Stimulated activated CD8-positive, alpha-beta memory T cell treated with anti-CD3 and anti-CD28 coated beads, Interleukin-15, amount 100 ng/mL, for 48 hours (primary cell): Measurements from ENCODE around the gene NTNG2.

ENCODE experiments used
- DNase-seq, 2 donors: peaks; one replicate each; pipeline ENCODE4 v3.0.0-alpha.2; 2020; ENCODE audit warnings: low read depth in 2 of 2

NTNG2 gene

DNA sequence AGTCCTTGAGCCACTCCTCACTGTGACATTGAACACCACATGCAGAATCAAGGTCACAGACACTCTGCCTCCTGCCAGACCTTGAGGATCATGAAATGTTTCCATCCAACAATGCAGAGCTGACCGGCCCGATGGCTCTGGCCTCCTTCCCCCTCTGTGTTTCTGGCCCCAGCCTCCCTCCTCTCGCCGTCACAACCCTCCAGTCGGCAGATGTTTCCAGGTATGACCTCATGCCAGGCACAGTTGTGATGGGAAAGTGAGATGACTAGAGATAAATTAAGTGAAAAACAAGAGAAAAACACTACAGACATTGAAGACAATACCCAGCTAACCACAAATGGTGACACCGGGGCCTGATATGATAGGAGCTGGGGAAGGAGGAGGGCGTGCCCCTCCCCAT is 9.8 kb downstream of the NTNG2 start:
- DNase-seq, result no peak

- no peak for DNase-seq
Measured at GRCh38 chr9:132172185-132172584, 10.3 kb downstream of the NTNG2 start.

- DNase-seq, result no peak
Measured at GRCh38 chr9:132175431-132175830, 13.6 kb downstream of the NTNG2 start.

- no peak for DNase-seq
Measured at GRCh38 chr9:132176338-132176737, 14.5 kb downstream of the NTNG2 start.

DNA sequence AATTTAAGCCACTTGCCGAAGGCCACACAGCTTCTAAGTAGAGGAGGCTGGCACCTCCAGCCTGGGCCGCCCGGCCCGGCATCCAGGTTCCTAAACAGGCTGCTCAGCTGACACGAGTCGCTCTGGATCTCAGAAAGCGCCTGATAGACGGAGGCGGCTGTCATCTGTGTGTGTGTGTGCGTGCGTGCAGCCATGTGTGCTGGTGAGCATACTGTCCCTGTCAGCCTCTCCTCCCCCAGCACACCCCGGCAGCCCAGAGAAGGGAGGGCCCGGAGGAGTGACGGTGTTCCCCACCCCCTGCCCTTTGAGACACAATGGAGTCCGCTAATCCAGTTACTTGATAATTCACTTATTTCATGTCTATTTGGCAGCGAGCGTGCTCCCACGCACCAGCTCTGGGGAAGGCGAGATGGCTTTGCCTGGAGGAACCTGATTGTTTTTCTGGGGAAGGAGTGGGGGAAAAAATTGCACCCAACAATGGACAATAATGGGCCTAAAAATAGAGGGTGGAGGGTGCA is 20.0 kb downstream of the NTNG2 start:
- DNase-seq, result no peak

DNA sequence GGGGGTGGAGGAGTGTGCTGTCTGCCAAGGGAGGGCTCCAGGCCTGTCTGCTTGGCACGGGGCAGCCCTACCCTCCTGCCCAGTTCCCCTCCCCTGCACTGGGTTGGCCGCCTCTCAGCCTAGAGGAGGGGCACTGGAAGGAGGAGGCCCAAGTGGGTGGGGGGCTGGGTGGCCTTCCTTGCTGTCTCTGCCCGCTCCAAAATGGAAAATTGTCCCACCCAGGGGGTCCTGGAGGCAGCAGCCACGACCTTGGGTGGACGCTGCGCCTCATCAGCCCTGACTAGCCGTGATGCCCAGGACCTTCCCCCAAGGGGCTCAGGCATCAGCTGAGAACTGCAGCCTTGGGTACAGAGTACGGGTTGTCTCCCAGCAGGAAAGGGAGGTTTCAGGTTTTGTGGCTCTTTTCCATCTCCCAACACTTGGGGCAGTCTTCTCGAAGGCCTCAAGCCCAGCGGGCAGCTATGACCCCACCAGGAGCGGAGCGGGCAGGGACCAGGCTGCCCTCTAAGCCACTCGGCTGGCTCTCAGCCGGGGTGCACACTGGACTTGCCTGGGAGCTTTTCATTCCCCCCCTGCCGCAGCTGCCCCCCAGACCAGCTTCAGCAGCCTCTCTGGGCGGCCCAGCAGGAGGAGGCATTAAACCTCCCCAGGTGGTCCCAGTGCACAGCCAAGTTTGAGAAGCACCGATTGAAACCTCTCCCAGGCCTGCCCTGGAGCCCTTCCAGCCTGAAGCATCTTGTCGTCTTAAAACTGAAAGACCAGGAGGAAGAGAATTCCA is 20.6 kb downstream of the NTNG2 start:
- DNase-seq, result no peak

DNA sequence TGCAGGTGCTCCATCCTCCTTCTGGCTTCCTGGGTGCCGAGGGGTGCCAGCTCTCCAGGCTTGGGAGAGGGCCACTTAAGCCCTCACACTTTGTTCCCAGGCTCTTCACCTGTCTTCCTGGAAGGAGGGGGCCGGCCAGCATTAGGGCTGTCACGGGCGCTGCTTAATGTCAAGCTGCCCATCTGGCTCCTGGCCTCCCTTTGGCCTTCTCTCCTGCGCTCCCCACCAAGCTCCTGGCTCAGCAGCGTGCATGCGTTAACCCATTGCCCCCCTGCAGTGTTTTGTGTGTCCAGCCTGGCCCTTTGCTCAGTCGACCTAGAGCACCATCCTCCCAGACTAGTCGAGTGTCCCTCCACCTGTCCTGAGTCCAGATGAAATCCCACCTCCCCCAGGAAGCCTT is 21.3 kb downstream of the NTNG2 start:
- no peak for DNase-seq

- no peak for DNase-seq
Measured at GRCh38 chr9:132183715-132184114, 21.9 kb downstream of the NTNG2 start.

DNA sequence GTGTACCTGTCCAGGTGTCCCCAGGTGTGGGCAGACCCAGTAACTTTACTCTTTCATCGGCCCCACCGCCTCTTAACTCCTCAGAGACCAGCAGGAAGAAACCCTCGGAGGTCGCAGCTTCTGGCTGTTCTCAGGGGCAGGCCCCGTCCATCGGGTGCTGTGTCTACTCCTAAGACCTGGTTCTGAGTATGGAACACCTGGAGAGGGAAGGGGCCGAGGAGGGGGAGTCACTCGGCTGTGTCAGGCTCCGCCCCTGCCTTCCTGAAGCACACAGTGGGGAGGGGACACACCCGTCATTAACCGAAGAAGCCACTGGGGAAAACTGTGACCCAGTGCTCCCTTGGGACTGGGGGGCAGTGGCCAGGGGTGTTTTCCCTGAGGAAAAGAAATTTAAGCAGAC is 22.3 kb downstream of the NTNG2 start:
- no peak for DNase-seq

GRCh38 chr9:132185073-132186009 is 23.5 kb downstream of the NTNG2 start:
- no peak for DNase-seq

- no peak for DNase-seq
Measured at GRCh38 chr9:132187121-132187620, 25.3 kb downstream of the NTNG2 start.

- no peak for DNase-seq
Measured at GRCh38 chr9:132190966-132191365, 29.1 kb downstream of the NTNG2 start.

GRCh38 chr9:132192728-132193127 is 30.9 kb downstream of the NTNG2 start:
- DNase-seq, result no peak

- DNase-seq, result no peak
Measured at GRCh38 chr9:132193227-132194124, 31.6 kb downstream of the NTNG2 start.

- DNase-seq, result no peak
Measured at GRCh38 chr9:132194508-132194907, 32.6 kb downstream of the NTNG2 start.

- DNase-seq, result no peak
Measured at GRCh38 chr9:132197315-132197714, 35.5 kb downstream of the NTNG2 start.

DNA sequence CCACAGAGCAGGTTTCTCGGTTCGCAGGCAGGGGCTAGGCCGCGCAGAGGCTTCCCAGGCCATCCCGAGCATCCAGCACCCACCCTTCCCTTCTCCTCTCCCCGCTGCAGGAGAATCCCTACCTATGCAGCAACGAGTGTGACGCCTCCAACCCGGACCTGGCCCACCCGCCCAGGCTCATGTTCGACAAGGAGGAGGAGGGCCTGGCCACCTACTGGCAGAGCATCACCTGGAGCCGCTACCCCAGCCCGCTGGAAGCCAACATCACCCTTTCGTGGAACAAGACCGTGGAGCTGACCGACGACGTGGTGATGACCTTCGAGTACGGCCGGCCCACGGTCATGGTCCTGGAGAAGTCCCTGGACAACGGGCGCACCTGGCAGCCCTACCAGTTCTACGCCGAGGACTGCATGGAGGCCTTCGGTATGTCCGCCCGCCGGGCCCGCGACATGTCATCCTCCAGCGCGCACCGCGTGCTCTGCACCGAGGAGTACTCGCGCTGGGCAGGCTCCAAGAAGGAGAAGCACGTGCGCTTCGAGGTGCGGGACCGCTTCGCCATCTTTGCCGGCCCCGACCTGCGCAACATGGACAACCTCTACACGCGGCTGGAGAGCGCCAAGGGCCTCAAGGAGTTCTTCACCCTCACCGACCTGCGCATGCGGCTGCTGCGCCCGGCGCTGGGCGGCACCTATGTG is 36.1 kb downstream of the NTNG2 start:
- DNase-seq, result no peak

DNA sequence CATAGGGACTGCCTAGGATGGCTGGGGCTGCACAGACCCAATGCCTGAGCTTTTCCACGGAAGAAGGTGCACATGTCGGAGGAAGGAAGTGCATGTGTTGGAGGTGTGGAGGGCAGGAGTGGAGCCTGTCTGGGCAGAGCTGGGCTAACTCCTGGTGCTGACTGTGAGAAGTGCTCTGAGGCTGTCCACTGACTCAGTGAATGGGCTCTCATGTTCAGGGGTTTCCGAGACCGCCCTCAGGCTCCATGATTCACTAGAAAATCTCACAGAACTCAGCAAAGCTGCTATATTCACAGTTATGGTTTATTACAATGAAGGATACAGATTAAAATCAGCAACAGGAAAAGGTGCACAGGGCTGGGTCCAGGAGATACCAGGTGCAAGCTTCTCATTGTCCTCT is 37.2 kb downstream of the NTNG2 start:
- DNase-seq, result no peak

DNA sequence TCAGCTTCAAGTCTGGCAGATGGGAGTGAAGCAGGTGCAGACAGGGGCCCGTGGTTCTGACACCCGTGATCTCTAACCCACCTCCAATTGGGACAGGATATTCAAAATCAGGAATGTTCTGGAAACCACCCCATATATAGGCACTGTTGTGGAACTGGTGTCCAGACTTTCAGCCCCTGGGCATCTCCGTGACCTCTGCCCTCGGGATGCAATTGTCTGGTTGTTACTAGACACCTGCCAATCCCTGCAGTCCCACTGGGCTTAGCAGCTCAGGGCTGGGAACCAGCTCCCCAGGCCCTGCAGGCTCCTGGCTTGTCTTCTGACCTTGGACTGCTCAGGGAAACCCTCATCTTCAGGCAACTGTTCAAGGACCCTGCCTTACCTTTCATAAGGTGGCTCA is 38.8 kb downstream of the NTNG2 start:
- no peak for DNase-seq

- no peak for DNase-seq
Measured at GRCh38 chr9:132201139-132201538, 39.3 kb downstream of the NTNG2 start.
